Stimulated activated CD4-positive, alpha-beta T cell treated with anti-CD3 and anti-CD28 coated beads, Interleukin-1b, Interleukin-23, amount 100 ng/mL, for 1 hour (primary cell): Measurements from ENCODE around the gene ZNF507.
"Not testable (repeated sequence)": the region's sequence is repeated elsewhere in the genome, so short reads cannot be mapped to it uniquely, and the experiment has no call there.

Experiments used
- DNase-seq, 2 donors: peaks; one replicate each; pipeline ENCODE4 v3.0.0-alpha.2; 2020; ENCODE audit warnings: low read depth in 2 of 2

Gene ZNF507

DNA sequence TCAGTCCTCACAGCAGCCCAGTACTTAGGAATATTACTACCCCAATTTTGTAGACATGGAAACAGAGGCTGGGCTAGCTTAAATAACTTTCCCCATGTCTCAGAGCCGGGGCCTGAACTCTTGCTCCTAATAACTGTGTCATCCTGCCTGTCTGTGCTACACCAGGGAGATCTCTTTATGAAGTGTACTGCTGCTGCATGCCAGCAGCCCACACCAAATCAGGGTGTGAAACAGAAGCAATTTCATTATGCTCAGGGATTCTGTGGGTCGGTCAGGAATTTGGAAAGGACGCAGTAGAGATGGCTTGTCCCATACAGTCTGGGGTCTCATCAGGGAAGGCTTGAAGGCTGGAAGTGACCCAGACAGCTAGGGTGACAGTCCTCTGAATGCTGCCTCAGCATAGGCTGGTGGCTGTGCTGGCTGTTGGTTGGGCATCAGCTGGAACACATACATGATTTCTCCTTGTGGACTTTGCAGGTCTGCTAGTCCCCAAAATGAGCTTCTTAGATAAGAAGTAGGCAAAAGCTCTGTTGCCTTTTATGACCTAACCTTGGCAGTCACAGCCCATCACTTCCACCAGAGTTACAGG, 22.6 kb downstream of the ZNF507 start:
- DNase-seq = no peak

DNA sequence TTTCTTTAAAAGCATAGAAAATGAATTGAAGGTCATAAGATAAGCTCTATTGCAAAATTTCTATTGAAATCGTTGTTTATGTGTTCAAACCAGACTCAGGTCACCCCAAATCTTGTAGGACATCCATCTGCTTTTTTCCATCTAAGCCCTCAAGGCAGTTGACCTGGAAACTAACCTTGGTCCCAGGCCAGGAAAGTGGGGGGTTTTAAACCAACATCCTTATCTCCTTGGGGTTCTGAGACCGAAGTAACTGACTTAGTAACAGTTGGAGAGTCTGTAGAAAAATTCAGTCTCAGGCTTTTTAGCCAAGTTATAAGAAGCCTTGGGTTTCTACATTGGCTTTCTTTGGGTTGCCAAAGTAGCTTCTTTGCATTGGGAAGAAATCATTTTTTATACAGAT, 23.4 kb downstream of the ZNF507 start:
- no peak for DNase-seq

DNA sequence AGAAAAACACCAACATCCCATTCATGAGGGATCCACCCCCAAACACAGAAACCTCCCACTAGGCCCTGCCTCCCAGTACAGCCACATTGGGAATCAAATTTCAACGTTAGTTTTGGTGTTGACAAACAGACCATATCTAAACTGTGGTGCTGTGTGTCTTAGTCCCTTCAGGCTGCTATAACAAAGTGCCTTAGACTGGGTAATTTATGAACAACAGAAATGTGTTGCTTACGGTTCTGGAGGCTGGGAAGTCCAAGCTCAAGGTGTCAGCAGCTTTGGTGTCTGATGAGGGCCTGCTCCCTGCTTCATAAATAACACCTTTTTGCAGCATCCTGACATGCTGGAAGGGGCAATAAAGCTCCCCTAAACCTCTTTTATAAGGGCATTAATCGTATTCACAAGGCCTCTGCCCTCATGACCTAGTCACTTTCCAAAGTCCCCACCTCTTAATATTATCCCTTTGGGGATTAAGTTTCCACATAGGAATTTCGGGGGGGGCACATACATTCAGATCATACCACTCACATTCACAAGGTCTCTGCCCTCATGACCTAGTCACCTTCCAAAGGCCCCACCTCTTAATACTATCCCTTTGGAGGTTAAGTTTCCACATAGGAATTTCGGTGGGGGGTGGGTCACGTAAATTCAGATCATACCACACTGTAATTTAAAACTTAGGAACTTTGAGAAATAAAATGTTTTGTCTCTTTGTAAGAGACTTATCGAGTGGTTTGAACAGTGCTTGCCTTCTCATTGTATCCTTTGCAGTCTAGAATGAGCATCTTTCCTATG, 27.5 kb downstream of the ZNF507 start:
- DNase-seq = no peak

DNA sequence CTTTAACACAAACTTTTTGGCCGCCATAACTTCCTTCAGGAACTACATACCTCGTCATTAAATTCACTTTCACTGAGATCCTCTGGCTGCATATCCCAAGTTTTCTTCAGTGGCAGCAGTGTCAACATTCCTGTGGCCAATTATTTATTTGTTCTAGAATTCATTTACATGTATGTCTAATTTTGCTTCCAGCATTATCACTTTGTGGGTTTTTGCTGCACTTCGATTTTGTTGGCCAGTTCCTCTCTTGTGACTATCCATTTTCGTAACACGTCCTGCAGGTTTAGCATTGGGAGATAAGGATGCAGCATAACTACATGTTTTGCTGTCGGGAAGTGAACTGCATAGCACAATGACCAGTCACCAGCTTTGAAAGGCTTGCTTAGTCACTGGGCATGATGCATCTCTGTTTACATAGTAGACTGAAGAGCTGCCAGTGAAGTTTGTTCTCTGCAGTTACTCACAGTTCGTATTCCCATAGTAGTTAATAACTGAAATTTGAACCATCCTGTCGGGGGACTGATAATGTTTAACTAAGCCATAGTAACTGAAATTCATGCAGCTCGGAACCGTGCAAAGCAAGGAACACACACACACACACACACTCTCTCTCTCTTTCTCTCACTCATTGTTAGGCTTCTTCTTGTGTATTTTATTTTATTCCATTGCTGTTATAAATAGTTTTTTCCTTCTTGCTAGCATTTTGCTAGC, 28.3 kb downstream of the ZNF507 start:
- DNase-seq = no peak

DNA sequence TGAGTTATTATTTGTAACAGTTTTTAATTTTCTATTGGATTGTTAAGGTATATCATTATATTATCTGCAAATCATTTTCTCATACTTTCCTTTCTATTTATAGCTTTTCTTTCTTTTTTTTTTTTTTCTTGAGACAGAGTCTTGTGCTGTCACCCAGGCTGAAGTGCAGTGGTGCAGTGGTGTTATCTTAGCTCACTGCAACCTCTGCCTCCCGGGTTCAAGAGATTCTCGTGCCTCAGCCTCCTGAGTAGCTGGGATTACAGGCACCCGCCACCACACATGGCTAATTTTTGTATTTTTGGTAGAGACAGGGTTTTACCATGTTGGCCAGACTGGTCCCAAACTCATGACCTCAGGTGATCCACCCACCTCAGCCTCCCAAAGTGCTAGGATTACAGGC, 29.0 kb downstream of the ZNF507 start:
- not testable (repeated sequence) for DNase-seq

DNA sequence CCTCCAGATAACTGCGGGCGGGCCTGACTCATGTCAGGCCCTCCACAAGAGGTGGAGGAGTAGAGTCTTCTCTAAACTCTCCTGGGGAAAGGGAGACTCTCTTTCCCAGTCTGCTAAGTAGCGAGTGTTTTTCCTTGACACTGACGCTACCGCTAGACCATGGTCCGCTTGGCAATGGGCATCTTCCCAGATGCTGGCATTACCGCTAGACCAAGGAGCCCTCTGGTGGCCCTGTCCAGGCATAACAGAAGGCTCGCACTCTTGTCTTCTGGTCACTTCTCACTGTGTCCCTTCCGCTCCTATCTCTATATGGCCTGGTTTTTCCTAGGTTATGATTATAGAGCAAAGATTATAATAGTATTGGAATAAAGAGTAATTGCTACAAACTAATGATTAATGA, 31.7 kb downstream of the ZNF507 start:
- not testable (repeated sequence) for DNase-seq

DNA sequence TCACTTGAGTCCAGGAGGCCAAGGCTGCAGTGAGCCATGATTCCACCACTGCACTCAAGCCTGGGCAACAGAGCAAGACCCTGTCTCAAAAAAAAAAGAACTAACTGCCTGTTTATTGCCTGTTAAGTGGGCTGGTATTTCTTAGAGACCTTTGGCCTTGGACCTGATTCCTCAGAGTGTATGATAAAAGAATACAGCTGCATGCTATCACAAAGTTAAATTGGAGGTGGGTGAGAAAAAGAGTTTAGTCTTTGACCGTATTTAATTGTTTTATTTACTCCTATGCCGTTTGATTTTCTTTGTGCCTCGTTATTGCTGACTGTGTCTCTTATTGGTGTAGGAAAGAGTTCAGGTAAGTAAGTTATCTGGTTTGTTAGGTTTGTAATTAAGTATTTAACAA, 34.9 kb downstream of the ZNF507 start:
- DNase-seq = no peak

DNA sequence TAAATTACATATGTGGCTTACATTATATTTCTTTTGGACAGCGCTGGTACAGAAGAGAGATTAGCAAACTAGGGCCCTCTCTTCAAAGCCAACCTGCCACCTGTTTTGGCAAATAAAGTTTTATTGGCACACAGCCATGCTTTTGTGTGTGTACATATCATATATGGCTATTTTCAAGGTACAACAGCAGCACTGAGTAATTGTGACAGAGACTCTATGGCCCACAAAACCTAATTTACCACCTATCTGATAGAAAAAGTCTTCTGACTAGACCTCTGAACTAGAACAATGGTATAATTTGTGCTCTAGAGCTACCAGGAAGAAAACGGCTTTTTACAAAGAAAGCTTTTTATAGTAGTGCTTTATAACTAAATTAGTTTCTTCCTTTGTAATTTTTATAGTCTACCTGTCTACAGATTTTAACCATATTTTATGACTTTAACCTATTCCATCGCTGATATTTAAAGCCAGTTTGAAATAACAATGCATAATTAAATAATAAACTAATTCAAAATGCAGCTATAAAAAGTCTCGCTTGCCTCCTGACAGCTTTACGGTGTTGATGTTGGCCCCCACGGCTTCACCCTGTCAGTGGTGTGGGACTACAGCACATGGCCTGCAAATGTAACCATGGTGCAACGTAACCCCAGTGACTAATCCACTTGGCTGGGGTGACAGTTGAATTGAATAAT, 42.4 kb downstream of the ZNF507 start:
- no peak for DNase-seq

DNA sequence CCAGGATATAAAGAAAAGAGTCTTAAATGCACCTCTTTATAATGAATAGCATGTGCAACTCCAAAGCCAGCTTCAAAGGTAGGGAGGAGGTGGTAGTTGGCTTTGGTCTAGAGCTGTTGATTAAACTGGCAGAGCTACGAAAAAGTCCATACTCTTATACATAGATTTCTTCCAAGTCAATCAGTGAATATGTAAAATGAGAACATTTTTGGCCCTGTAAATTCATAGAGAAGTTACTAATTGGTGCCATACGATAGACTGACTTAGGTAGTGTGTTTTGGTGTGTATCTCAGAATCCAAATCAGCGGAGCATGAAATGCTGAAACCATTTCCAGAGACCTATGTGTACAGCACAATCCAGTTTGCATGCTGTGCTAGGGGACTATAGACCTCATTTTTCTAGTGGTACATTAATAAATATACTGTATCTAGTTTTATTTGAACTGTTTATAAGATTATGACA, 43.0 kb downstream of the ZNF507 start:
- DNase-seq = no peak

DNA sequence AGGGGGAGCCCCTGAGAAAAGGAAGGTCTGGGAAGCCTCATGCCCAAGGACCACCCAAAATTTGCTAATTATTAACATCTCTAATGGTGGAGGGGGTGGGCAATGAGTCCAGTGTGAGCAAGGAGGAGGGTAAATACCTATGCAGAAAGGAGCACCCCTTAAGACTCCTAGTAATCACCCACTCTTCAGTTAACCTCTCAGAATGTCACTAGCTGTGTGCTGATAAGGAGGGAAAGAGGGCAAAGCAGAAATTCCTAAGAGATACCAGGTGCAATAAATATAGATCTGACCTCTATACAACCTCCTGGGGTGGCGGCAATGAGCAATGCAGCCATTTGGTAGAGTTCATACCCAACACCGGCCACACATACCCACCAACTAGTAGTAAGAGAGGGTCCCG, 47.5 kb downstream of the ZNF507 start:
- DNase-seq = no peak

DNA sequence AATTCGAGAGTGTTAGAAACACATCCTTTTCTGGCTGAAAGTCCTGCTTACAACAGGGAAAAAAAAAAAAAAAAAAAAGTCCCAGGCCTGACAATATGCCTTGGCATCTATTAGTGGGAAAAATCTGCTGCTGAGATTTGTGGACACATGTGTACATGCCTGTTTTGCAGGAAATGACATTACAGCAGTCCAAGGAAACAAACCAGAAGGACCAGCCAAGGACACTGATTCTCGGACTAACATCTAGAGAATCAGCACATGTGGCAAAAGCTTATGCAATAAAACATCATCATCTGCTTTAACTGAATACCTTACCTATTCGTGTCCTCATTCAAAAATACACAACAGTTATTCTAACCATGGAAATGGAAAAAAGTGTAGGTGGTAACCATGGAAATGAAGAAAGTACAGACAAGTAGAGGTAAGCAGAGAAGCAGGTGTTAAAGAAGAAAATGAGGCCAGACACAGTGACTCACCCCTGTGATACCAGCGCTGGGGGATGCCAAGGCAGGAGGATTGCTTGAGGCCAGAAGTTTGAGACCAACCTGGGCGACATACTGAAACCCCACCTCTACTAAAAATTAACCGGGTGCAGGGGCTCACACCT, 50.7 kb downstream of the ZNF507 start:
- no peak for DNase-seq

DNA sequence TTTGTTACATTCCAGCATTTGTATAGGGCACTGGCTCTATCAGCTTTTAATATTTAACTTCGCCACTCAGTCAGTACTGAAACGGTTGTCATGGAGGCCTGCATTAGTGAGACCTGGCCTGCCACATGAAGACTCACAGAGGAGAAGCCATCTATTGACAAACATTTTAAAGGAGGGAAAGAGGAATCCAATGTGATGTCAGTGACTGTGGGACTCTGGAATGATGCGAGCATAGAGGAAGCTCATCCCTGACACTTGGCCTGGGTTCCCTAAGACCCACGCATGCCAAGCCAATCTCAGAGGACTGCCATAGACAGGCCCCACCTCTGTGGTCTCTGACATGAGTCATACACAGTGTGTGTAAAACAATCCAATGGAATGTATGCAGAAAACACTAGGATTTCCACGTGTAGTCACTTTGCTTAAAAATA, 52.3 kb downstream of the ZNF507 start:
- DNase-seq = no peak

DNA sequence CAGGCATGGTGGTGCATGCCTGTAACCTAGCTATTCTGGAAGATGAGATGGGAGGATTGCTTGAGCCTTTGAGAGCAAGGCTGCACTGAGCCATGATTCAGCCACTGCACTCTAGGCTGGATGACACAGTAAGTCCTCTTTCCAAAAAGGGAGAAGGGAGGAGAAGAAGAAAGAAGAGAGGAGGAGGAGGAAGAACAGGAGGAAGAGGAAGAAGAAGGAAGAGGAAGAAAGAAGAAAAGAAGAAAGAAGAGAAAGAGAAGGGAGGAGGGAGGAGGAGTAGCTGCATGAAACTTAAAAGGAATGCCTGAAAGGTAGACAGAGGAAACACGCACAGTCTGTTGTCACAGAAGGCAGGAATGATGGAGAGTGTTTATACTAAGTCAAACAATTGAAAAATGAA, 56.6 kb downstream of the ZNF507 start:
- no peak for DNase-seq

DNA sequence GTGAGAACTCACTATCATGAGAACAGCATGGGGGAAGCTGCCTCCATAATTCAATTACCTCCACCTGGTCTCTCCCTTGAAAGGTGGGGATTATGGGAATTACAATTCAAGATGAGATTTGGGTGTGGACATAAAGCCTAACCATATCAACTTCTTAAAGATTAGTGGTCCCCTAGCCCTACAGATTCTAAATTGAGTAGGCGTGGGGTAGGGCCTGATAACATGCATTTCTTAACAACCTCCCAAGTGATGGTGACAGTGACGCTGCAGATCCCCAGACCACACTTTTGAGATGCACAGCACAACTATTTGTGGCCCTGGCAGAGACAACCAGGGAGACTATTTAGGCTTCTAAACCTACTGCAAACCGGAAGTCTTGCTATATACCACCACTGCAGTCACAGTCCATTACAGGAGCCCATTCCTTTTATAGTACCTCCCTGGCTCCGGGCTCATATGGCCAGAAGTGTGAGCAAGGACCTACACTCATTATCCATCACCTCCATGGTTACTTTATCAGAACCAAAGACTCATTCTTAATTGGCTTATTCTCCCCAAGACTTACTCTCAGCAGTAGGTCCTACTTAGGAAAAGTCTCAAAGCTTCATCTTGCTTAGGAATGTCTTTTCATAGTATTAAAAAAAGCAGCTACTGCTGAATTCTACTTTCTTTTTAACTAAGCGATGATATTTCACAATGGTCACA, 58.0 kb downstream of the ZNF507 start:
- DNase-seq = no peak

DNA sequence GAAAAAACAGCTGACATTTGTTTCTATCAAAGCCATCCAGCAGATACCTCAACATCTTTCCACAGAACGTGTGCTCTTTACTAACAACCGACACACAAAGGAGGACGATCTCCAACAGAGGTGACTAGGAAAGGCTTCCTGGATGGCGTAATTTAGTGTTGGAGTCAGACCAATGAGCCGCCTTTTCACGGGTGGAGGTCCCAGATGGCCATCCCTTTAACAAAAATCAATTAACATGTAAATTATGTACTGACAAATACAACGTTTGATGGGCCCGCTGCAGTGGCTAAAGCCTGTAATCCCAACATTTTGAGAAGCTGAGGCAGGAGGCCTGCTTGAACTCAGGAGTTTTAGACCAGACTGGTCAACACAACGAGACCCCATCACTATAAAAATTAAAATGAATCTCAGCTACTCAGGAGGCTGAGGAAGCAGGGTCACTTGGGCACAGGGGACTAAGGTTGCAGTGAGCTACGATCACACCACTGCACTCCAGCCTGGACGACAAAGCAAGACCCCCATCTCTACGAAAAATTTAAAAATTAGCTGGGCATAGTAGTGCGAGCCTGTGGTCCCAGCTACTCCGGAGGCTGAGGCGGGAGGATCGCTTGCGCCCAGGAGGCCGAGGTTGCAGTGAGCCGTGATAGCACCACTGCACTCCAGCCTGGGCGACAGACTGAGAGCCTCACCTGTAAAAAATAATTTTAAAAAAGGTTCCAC, 59.0 kb downstream of the ZNF507 start:
- no peak for DNase-seq

DNA sequence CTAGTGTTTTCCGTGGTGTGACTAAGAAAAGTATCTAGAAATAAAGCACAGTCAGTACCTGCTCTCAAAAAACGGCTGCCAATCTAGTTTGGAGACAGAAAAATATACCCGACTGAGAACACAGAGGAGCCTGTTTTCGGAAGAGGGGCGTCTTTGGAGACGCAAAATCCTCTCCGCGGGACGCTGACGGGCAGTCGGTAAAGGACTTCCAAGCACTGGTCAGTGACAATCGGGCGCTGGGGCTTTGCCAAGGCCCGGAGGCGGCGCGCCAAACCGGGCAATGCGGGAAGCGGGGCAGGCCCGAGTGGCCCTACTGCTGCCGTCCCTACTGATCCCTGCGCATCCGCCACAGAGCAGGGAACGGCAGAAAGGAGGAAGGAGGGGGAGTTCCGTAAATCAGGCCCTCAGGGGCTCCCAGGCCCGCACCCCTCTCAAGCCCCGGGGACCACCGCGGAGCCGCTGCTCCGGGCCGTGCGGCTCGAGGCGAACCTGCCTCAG, 59.6 kb downstream of the ZNF507 start:
- DNase-seq = no peak

DNA sequence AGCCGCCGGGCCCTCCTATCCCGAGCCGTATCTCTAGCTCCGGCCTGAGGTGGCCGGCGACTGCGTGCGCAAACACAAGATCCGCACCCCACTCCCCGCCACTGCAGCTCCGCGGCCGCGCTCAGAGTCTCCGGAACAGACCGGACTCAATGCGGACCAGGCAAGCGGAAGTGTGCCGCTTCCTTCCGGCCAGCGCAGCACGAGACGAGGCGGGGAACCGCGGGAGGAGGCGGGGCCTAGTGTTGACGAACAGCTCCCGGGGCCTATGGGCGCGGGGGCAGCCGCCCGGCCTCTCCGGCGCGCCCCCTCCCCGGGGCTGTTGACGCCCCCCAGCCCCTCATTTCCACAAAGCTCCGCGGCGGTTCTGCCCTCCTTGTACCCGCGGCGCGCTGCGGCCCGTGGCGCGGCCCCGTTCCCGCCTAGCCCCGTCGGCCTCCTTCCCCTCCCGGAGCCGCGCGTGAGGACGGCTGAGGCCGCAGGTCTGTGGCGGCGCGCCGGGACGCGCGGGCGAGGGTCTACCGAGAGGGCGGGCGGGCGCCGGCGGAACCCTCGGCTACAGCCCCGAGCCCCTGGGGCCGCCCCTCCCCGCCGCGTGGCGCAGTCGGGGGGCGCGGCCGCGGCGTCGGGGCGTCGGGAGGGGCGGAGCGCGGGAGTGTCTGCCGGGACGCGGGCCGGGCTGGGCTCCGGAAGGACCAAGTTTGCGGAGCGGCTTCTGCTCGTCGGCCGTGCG, 60.2 kb downstream of the ZNF507 start, which contains the start of gene DPY19L3:
DPY19L3 (plus strand) TSS at position 340 of the 730 bp plus-strand sequence. CDS start 2,484 bp downstream, outside the sequence.
- DNase-seq = peak; percentile 77 to 86

DNA sequence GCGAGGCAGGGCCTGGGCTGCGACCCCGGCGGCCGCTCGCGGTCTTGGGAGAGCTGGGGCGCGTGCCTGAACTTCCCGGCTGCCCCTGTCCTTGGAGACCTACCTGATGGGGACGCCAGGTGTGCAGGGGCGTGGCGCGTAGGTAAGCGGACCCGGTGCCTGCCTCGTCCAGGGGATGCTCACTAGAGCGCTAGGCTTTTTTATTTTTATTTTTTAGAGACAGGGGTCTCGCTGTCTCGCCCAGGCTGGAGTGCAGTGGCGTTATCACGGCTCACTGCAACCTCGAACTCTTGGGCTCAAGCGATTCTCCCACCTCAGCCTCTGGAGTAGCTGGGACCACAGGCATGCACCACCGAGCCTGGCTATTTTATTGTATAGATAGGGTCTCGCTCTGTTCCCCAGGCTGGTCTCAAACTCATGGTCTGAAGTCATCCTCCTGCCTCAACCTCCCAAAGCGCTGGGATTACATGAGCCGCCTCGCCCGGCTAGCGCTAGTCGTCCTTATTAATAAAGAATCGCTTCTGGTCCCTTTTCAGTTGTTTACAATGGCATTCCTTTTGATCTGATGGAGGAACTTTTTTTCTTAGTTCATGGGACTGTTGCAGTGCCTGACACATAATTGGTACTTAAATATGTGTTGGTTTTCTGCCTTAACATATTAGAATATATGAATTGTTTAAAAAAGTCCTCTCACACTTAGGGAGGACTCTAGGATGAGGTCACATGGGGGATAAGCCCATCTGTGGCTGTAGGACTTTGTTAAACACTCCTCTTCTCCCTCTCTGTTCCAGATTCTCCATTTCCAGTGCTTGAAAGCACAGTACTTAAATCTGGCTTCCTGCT, 61.0 kb downstream of the ZNF507 start:
- no peak for DNase-seq
